Measurements from ENCODE around the gene GCLC. TPM values are rescaled to one million over a fixed set of nuclear protein-coding genes. Genes with fewer than 3 reads are reported as not detected.
A peak's percentile ranks its signal among the peaks of the same experiment; 100 is the strongest.

GCLC gene
- total RNA-seq, 1 donor, result 26.8 TPM

- H3K4me3 ChIP-seq (ENCODE audit: insufficient read depth, low read length), result peak overlapping the region; percentile 87
- H4K20me1 ChIP-seq (ENCODE audit: insufficient read depth, low read length), result peaks cover 9% of the 10 kb centered on the region
- peaks cover 34% of the 10 kb centered on the region for H3K4me1 ChIP-seq (ENCODE audit: insufficient read depth, low read length)
- peak overlapping the region; percentile 98 for H3K4me2 ChIP-seq (ENCODE audit: insufficient read depth, low read length)
- no peak for TF ChIP-seq CTCF (IDR thresholded peaks at IDR 0.05; ENCODE audit: extremely low read depth, low read depth, low read length)
- peaks cover 14% of the 10 kb centered on the region for H3K79me2 ChIP-seq (ENCODE audit: insufficient read depth, low read length)
- no peaks in the 10 kb centered on the region for H3K9me3 ChIP-seq (ENCODE audit: low read depth, low read length)
- peak overlapping the region; percentile 99 for H2AFZ ChIP-seq (ENCODE audit: low read length)
- peak overlapping the region; percentile 91 for H3K27ac ChIP-seq (ENCODE audit: low read depth, low read length)
- H3K27me3 ChIP-seq (ENCODE audit: insufficient read depth, low read length), result no peaks in the 10 kb centered on the region
- H3K36me3 ChIP-seq (ENCODE audit: insufficient read depth, low read length), result no peaks in the 10 kb centered on the region
- peak; percentile 99 for DNase-seq (ENCODE audit: insufficient read length, low spot score, missing footprints)
Measured at GRCh38 chr6:53547811-53548496, 3.1 kb upstream of the GCLC start.

GRCh38 chr6:53547166-53547810 is 2.4 kb upstream of the GCLC start:
- Histone ChIP-seq H3K27ac (ENCODE audit: low read depth, low read length) (peak overlapping the region; percentile 73), H2AFZ (ENCODE audit: low read length) (peak overlapping the region; percentile 96), H3K4me2 (ENCODE audit: insufficient read depth, low read length) (peak overlapping the region; percentile 98), H3K4me1 (ENCODE audit: insufficient read depth, low read length) (peaks cover 35% of the 10 kb centered on the region), H4K20me1 (ENCODE audit: insufficient read depth, low read length) (peaks cover 9% of the 10 kb centered on the region), H3K4me3 (ENCODE audit: insufficient read depth, low read length) (peak overlapping the region; percentile 87), H3K36me3 (ENCODE audit: insufficient read depth, low read length) (no peaks in the 10 kb centered on the region), H3K27me3 (ENCODE audit: insufficient read depth, low read length) (no peaks in the 10 kb centered on the region), H3K9me3 (ENCODE audit: low read depth, low read length) (no peaks in the 10 kb centered on the region), H3K79me2 (ENCODE audit: insufficient read depth, low read length) (peaks cover 17% of the 10 kb centered on the region)
- TF ChIP-seq CTCF (IDR thresholded peaks at IDR 0.05; ENCODE audit: extremely low read depth, low read depth, low read length), result no peak
- DNase-seq (ENCODE audit: insufficient read length, low spot score, missing footprints), result peak; percentile 55

GRCh38 chr6:53546281-53546680 is 1.4 kb upstream of the GCLC start:
- Histone ChIP-seq H3K36me3 (ENCODE audit: insufficient read depth, low read length) (no peaks in the 10 kb centered on the region), H3K9me3 (ENCODE audit: low read depth, low read length) (no peaks in the 10 kb centered on the region), H2AFZ (ENCODE audit: low read length) (no peak overlapping the region), H4K20me1 (ENCODE audit: insufficient read depth, low read length) (peaks cover 9% of the 10 kb centered on the region), H3K27ac (ENCODE audit: low read depth, low read length) (peak overlapping the region; percentile 43), H3K79me2 (ENCODE audit: insufficient read depth, low read length) (peaks cover 23% of the 10 kb centered on the region), H3K4me2 (ENCODE audit: insufficient read depth, low read length) (peak overlapping the region; percentile 51), H3K27me3 (ENCODE audit: insufficient read depth, low read length) (no peaks in the 10 kb centered on the region), H3K4me1 (ENCODE audit: insufficient read depth, low read length) (peaks cover 35% of the 10 kb centered on the region), H3K4me3 (ENCODE audit: insufficient read depth, low read length) (no peak overlapping the region)
- DNase-seq (ENCODE audit: insufficient read length, low spot score, missing footprints), result peak; percentile 93
- no peak for TF ChIP-seq CTCF (IDR thresholded peaks at IDR 0.05; ENCODE audit: extremely low read depth, low read depth, low read length)

- Histone ChIP-seq H3K4me3 (ENCODE audit: insufficient read depth, low read length) (peak overlapping the region; percentile 86), H3K27ac (ENCODE audit: low read depth, low read length) (peak overlapping the region; percentile 58), H3K79me2 (ENCODE audit: insufficient read depth, low read length) (peaks cover 35% of the 10 kb centered on the region), H3K4me2 (ENCODE audit: insufficient read depth, low read length) (peak overlapping the region; percentile 94), H4K20me1 (ENCODE audit: insufficient read depth, low read length) (peaks cover 16% of the 10 kb centered on the region), H3K36me3 (ENCODE audit: insufficient read depth, low read length) (no peaks in the 10 kb centered on the region), H3K4me1 (ENCODE audit: insufficient read depth, low read length) (peaks cover 35% of the 10 kb centered on the region), H3K27me3 (ENCODE audit: insufficient read depth, low read length) (no peaks in the 10 kb centered on the region), H2AFZ (ENCODE audit: low read length) (peak overlapping the region; percentile 79), H3K9me3 (ENCODE audit: low read depth, low read length) (no peaks in the 10 kb centered on the region)
- DNase-seq (ENCODE audit: insufficient read length, low spot score, missing footprints), result peak; percentile 83
- TF ChIP-seq CTCF (IDR thresholded peaks at IDR 0.05; ENCODE audit: extremely low read depth, low read depth, low read length), result no peak
Measured at GRCh38 chr6:53544217-53544469, 758 bp downstream of the GCLC start.

Data from osteoblast (primary cell).